Stimulated activated CD8-positive, alpha-beta memory T cell treated with anti-CD3 and anti-CD28 coated beads, Interleukin-4, amount 100 ng/mL, for 1 hour (primary cell): ENCODE results near the gene CDK2AP2.
"Not testable (repeated sequence)": the region's sequence is repeated elsewhere in the genome, so short reads cannot be mapped to it uniquely, and the experiment has no call there.

Source experiments
- DNase-seq, 2 donors: peaks; one replicate each; pipeline ENCODE4 v3.0.0-alpha.2; 2020; ENCODE audit warnings: low read depth in 2 of 2, low spot score in 1 of 2

Gene CDK2AP2

DNA sequence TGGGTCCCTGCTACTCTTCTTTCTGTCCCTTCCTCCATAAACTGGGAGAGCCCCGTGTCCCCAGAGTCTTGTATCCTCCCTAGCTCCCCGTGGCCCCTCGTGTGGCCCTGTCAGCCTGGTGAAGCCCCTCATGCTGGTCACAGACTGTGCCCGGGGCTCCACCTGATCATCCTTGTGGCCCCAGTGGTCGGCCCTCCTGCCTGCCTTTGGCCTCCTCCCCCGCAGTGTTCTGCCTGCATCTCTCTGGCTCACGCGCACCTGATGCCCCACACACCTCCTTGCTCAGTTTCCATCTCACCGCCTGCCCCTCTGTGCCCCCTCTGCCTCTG is 16.5 kb upstream of the CDK2AP2 start:
- DNase-seq, result no peak

DNA sequence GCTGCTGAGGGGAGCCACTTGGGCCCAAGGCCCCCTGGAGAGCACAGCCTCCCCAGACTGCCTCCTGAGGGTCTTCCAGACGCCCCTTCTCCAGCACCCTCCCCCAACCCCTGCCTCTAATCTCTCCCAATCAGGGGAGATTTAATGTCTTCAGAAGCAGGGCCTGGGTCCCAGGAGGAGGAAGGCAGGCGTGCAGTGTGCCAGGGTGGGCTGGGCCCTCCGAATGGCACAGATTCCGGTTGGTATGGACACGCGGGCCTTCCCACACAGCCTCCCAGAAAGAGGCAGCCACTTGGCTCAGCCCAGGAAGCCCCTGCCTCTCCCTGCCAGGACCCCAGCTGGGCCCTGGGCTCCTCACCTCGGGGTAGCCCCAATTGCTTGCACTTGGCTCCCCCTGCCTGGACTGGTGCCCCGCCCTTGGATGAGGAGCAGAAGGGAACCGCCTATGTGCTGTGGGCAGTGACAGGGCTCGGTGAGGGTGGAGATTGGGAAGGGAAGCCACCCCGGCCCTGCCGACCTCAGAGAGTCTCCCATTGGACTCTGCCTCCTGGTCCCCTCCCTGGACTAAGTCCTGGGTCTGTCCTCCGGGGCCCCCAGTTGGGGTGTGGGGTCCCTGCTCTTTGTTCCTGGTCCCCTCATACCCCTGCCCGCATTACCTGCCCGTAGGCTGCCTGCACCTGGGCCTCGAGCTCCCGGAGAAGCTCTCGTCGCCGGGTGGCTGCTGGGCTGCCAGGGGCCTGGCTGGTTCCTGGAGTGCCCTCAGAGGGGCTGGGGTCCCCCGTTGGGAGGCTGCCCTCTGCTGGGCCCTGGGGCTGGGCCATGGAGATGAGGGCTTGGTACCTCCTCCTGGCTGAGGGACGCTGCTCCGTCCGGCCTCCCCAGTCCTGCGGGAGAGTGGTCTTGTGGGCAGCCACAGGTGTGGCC is 15.9 kb upstream of the CDK2AP2 start:
- DNase-seq, result no peak

DNA sequence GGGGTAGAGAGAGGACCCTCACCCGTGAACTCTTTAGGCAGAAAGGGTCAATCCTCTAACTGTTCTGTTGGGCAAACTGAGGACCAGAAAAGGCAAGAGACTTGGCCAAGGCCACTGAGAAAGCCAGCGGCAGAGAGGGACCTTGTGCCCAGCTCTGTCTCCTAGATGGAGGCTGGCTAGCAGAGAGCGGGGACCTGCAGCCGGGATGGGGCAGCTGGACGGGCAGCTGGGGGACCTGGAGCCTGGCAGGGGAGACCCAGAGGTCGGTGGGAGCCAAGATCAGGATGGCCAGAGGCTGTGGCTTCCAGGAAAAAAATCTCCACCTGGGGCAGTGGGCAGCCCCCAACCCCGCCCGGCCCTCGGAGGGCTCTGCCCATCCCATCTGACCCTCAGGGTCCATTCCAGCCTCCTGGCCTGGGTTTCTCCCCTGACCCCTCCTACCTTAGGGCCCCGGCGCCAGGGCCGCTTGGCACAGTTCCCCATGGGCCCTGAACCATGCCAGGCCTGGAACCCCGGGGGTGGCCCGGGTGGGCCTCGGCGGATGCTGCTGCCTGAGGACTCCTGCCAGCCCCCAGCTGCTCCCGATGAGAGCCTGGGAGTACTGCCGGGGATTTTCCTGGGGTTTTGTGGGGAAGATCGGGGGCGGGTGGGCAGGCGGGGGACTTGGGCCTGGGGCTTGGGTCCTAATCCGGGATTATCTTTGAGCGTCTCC is 15.0 kb upstream of the CDK2AP2 start, which contains the start of gene CABP2:
Gene CABP2, minus strand, starts transcription at position 603 of the 712 bp plus-strand sequence. Its CDS starts 120 bp downstream, at position 483.
- DNase-seq, result no peak

GRCh38 chr11:67522338-67522737 is 14.4 kb upstream of the CDK2AP2 start:
- DNase-seq, result no peak

GRCh38 chr11:67521924-67522323 is 14.0 kb upstream of the CDK2AP2 start:
- DNase-seq, result no peak

DNA sequence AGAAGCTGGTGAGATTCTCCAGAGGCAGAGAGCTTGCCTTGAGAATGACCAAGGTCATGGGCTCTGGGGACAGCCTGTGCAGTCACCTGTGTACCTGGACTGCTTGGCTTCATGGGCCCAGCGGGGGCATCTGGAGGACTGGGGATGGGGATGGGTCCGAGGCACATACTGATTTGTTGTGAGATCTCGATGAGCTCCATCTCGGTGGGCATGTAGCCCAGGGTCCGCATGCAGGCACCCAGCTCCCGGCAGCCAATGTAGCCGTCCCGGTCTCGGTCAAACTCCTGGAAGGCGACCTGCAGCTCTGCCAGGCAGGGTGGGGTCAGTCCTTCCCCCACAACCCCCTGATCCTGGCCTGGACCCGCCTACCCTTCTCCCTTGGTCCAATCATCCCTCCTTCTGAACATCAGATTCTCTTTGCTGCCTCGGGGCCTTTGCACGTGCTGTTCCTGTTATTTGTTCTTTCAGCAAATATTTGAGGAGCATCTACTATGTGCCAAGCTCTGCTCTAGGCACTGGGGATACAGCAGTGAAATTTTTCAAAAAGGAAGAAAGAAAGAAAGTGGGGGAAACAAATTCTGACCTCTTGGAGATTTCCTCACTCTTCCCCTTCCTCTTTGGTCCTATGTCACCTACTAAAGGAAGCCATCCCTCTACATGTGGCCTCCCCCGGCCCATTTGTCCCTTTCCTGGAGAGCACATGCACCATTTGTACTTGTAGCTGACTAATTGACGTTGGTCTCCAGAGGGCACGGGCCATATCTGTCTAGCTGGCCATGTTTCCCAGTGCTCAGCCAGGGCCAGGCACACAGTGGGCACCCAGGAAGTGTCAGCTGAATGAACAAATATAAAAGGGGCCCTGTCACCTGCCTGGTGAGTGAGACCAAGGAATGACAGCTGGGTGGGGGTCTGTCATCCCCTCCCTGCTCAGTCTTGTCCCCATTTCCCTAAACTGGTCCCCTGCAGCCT is 13.2 kb upstream of the CDK2AP2 start:
- no peak for DNase-seq

GRCh38 chr11:67519726-67520125 is 11.8 kb upstream of the CDK2AP2 start:
- DNase-seq, result no peak

- DNase-seq, result no peak
Measured at GRCh38 chr11:67517784-67518552, 10.0 kb upstream of the CDK2AP2 start.

DNA sequence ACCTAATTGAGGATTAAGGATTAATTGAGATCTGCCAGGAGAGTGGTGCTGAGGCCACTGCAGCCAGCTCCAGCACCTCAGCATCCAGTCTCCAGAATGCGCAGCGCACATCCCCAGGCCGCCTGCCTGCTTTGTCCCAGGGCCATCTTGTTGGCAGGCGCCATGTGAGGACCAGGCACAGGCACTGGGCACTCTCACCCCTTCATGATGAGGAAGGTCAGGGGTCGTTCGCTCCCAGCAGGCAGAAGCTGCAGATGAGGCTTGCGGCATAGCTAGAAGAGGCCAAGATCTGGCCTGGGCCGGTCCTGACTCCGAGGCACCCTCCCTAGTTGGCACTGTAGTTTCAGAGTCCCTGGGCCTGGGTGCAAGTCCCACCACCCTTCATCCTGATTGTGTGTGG is 8.8 kb upstream of the CDK2AP2 start:
- DNase-seq, result no peak

DNA sequence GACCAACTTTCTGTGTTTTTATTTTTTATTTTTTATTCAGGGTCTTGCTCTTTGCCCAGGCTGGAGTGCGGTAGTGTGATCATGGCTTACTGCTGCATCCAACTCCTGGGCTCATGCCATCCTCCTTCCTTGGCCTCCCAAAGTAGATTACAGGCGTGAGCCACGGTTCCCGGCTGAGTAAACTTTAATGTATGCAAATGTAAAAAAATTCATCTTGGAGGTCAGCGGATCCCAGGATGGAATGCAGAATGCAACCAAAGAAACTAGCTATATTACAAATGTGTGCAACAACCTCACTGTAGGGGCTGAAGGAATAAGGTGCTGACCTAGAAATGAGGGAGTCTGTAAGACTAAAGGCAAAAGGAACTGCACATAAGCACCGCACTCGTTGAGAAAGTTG is 6.2 kb upstream of the CDK2AP2 start:
- no peak for DNase-seq

GRCh38 chr11:67511558-67511957 is 3.6 kb upstream of the CDK2AP2 start:
- not testable (repeated sequence) for DNase-seq

- DNase-seq, result no peak
Measured at GRCh38 chr11:67510023-67510345, 2.0 kb upstream of the CDK2AP2 start.

DNA sequence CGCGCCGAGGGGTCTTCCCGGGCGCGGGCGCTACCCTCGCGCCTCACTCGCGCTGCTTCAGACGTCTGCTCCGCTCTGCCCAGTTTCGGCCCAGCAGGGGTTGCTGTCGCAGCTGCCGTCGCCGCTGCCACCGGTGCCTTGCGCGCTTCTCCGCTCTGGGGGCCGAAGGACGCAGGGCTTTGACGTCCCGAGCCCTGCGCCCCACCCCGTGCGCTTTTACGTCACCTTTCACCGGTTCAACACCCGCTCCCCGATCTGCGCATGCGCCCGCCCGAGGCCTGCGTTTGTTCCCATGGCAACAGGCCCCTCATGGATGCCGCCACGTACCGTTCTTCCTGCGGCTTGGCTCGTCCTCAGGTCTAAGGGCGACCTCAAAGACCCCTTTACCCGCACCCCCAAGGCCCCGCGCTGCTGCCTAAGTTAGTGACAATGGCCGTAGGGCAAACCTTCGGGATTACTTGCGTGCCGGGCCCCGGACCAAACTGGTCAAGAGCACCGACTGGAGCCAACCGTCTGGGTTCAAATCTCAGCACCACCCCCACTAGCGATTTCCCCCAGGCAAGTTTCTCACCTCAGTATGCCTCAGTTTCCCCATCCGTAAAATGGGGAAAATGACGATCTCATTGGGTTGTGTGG is 642 bp upstream of the CDK2AP2 start:
- peak; percentile 99 for DNase-seq

DNA sequence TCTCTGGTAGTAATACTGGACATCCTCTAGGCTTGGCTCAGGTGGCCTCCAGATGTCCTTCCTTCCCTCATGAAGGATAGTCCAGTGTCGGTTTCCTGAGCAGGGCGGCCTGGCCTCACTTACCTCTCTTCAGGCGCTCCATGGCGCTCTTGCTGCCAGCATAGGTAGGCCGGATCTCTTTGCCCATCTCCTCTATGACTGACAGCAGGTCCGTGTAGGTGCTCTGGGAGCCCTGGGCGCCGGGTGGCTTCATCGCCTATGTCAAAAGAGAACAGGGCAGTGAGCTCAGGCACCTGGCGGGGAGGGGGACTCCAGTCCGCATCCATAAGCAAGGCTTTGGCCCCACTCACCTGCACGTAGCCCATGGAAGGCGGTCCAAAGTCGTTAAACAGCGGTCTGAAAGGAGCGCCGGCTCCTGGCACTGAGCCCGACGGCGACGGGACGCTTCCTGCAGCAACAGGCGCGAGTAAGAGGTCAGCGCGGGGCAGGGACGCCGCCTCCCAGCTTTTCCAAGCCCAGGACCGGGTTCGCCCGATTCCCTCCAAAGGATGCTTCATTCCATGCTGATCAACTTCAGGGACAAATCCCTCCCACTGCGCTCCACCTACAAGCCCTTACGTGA is 609 bp downstream of the CDK2AP2 start:
- DNase-seq, result no peak

DNA sequence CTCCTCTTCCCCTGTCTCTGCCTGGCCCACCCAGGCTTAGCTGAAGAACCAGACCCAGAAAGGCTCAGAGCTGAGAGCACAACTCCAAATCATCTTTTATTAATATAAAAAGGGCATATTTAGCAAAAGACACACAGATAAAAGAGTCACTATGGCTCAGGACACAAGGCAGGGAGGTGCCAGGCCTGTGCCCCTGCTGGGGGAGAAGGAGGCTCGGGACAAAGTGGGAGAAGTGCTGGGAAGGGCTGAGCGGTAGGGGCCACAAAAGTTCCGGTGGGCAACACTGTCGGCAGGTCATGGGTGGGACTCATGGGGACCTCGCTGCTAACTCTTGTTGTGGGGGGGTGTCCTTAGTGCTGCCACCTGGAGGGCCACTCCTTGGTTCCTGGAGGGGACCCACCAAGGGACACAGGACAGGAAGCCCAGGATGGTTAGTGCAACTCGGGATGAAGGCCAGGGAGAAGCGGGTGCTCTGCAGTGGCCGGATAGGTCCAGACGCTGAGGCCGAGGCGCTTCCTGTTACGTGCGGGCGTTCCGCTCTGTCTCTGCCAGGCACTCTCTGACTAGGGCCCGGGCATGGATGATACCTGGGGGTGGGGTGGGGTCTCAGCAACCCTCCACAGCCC is 1.4 kb downstream of the CDK2AP2 start:
- no peak for DNase-seq

DNA sequence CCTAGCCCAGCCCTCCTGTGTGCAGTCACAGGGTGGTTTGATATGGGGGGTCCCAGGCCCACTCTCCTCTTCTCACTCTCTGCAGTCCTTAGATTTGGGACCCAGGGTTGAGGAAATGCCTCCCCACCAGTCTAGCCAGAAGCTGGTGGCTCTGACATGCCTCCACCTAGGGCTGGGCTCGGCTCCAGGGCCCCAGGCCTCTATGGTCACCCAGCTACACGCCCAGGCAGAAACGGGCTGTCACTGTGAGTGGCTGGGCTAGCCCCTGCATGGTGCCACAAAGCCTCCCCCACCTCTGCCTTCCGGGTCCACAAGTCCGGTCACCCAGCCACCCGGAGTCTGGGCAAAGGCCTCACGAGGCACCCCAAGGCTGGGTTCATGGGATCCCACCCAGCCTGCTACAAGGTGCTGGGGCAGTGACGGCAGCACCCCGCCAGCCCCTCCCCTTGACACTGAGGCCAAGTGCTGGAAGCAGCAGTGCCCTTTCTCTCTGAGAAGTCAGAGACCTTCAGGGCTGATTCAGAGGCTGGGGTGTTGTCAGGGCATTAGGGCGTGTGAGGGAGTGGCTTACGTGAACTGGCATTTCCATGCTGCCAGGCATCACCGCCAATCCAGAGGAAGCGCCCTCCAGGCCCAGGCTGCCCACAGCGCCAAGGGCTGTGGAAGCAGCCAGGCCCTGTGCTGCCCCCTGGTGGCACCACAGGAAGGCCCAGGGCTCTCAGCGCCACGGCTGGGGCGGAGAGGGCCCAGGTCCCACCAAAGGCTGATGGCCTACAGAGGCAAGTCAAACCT is 2.2 kb downstream of the CDK2AP2 start:
- DNase-seq, result peak; percentile 72 to 78

DNA sequence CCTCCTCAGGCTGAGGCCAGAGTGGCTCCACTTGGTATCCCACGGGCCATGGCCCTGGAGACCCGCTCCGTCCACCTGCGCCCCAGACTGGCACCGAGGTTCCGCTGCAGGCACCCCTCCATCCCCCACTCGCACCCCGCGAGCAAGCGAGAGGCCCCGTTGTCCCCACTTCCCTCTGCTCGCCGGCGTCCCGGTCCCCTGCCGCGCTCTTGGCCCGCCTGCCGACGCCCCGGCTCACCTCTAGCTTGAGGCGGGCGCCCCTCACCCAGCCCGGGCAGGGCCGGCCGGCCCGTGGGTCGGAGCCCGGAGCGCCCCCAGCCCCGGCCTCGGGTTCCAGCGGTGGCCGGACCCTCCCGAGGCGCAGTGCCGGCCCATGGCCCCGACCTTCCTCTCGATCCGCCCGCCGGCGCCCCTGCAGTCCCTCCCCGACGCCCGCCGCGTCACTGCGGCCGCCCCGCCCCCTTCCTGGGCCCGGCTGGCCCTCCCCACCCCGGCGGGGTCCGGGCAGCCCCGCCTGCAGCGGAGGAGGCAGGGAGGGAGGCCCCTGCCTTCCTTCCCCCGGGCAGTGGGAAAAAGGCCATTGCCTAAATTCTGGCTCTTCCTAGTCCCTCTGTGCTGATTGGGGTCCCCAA is 2.9 kb downstream of the CDK2AP2 start, which contains the start of gene PITPNM1:
Gene PITPNM1, minus strand, starts transcription at position 414 of the 632 bp plus-strand sequence. CDS start 1,183 bp downstream, outside the sequence.
- DNase-seq, result peak; percentile 46 to 60
